Measurements from ENCODE around the gene PAXX.

DNA sequence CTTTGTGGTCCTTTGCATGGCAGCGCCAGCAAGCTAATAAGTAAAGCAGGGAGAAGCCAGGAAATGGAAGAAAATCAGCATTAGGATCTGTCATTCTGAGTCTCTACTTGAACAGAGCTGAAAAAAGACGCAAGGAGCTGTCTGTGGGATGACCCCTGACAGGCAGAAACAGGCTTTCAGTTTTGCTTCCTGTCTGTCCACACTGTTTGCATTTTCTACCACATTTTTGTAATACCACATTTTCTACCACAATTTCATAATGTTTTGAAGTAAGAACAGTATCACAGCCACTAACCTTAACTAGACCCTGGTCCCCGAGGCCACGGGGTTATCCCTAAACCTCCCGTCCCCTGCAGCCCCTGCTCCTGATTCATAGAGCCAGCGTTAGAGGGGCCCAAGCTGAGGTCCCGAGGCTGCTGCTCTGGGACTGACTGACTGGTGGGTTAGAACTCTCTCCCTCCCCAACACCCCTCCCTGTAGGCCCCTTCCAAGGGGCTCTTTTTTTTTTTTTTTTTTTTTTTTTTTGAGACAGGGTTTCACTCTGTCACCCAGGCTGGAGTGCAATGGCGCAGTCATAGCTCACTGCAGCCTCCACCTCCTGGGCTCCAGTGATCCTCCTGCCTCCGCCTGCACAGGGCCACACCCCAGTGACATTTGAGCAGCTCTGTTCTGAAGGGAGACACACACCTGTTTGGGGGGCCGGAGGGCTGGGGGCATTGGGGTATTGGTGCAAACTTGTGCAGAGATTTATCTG lies 8.1 kb downstream of the PAXX start:
- TF ChIP-seq, protein P1, sequence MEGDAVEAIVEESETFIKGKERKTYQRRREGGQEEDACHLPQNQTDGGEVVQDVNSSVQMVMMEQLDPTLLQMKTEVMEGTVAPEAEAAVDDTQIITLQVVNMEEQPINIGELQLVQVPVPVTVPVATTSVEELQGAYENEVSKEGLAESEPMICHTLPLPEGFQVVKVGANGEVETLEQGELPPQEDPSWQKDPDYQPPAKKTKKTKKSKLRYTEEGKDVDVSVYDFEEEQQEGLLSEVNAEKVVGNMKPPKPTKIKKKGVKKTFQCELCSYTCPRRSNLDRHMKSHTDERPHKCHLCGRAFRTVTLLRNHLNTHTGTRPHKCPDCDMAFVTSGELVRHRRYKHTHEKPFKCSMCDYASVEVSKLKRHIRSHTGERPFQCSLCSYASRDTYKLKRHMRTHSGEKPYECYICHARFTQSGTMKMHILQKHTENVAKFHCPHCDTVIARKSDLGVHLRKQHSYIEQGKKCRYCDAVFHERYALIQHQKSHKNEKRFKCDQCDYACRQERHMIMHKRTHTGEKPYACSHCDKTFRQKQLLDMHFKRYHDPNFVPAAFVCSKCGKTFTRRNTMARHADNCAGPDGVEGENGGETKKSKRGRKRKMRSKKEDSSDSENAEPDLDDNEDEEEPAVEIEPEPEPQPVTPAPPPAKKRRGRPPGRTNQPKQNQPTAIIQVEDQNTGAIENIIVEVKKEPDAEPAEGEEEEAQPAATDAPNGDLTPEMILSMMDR (IDR thresholded peaks at IDR 0.05; ENCODE audit: insufficient read depth, low read length), result no peak
- TF ChIP-seq POLR2AphosphoS5 (IDR thresholded peaks at IDR 0.05; ENCODE audit: low read depth) (peak; percentile 75), GABPA (IDR thresholded peaks at IDR 0.05; ENCODE audit: low read depth) (no peak)

Measured in HL-60 (cell line).